ENCODE data around the gene GP9.

- no peak for TF ChIP-seq CEBPB (IDR thresholded peaks at IDR 0.05)
- no peak for TF ChIP-seq FOXM1 (IDR thresholded peaks at IDR 0.05; ENCODE audit: borderline replicate concordance, low read depth)
- no peak for TF ChIP-seq EP300 (IDR thresholded peaks at IDR 0.05; ENCODE audit: borderline replicate concordance)
- TF ChIP-seq, protein P1, sequence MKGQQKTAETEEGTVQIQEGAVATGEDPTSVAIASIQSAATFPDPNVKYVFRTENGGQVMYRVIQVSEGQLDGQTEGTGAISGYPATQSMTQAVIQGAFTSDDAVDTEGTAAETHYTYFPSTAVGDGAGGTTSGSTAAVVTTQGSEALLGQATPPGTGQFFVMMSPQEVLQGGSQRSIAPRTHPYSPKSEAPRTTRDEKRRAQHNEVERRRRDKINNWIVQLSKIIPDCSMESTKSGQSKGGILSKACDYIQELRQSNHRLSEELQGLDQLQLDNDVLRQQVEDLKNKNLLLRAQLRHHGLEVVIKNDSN (IDR thresholded peaks at IDR 0.05): no peak
- TF ChIP-seq YY1 (IDR thresholded peaks at IDR 0.05; ENCODE audit: low read depth): no peak
- TF ChIP-seq, protein P2, sequence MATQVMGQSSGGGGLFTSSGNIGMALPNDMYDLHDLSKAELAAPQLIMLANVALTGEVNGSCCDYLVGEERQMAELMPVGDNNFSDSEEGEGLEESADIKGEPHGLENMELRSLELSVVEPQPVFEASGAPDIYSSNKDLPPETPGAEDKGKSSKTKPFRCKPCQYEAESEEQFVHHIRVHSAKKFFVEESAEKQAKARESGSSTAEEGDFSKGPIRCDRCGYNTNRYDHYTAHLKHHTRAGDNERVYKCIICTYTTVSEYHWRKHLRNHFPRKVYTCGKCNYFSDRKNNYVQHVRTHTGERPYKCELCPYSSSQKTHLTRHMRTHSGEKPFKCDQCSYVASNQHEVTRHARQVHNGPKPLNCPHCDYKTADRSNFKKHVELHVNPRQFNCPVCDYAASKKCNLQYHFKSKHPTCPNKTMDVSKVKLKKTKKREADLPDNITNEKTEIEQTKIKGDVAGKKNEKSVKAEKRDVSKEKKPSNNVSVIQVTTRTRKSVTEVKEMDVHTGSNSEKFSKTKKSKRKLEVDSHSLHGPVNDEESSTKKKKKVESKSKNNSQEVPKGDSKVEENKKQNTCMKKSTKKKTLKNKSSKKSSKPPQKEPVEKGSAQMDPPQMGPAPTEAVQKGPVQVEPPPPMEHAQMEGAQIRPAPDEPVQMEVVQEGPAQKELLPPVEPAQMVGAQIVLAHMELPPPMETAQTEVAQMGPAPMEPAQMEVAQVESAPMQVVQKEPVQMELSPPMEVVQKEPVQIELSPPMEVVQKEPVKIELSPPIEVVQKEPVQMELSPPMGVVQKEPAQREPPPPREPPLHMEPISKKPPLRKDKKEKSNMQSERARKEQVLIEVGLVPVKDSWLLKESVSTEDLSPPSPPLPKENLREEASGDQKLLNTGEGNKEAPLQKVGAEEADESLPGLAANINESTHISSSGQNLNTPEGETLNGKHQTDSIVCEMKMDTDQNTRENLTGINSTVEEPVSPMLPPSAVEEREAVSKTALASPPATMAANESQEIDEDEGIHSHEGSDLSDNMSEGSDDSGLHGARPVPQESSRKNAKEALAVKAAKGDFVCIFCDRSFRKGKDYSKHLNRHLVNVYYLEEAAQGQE (IDR thresholded peaks at IDR 0.05; ENCODE audit: low read depth): no peak
- no peak for TF ChIP-seq TCF12 (IDR thresholded peaks at IDR 0.05; ENCODE audit: low read depth)
- no peak for TF ChIP-seq TAF1 (IDR thresholded peaks at IDR 0.05; ENCODE audit: low read depth)
- no peak for TF ChIP-seq NFIC (IDR thresholded peaks at IDR 0.05)
Observed at GRCh38 chr3:129032716-129033115, 27.9 kb upstream of the GP9 start.
